GM10266 (cell line): ENCODE measurements around the gene CDH23.

Experiments
- DNase-seq: peaks from one replicate; pipeline ENCODE4 v3.0.0; 2012; ENCODE audit errors: extremely low spot score
- CTCF ChIP-seq: IDR thresholded peaks from 2 replicates; pipeline ENCODE4 v1.5.1; 2012; ENCODE audit warnings: mild to moderate bottlenecking, low read depth; ENCODE audit not compliant: control insufficient read depth, insufficient read depth; ENCODE audit errors: missing control alignments

The CDH23 gene

DNA sequence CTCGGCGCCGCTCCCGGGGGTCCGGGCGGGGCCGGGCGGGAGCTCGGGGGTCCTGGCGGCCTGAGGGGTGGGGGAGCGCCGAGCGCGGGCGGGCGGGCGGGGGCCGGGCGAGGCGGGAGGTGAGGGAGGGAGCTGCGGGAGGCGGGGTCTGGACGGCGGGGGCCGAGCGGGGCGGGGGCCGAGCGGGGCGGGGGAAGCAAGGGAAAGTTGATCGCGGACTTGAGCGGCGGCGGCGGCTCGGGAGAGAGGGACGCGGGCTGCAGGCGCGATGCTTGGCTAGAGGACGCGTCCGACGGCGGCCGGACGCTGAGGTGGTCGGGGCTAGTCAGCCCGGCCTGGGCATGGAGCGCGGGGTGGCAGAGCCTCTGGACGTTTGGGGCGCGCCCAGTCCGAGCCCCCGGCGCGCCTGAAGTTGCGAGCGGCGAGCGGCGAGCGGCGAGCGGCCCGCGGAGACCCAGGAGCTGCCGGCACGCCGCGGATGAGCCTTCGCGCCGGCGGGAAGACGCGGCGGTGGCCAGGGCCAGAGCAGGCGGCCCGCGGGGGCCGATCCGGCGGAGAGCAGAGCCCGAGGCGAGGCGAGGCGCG, at the start of gene CDH23:
Gene CDH23, plus strand, starts transcription at position 210 of the 585 bp plus-strand sequence. CDS start 42,912 bp downstream, outside the sequence.
- DNase-seq: no peak
- no peak for TF ChIP-seq CTCF

DNA sequence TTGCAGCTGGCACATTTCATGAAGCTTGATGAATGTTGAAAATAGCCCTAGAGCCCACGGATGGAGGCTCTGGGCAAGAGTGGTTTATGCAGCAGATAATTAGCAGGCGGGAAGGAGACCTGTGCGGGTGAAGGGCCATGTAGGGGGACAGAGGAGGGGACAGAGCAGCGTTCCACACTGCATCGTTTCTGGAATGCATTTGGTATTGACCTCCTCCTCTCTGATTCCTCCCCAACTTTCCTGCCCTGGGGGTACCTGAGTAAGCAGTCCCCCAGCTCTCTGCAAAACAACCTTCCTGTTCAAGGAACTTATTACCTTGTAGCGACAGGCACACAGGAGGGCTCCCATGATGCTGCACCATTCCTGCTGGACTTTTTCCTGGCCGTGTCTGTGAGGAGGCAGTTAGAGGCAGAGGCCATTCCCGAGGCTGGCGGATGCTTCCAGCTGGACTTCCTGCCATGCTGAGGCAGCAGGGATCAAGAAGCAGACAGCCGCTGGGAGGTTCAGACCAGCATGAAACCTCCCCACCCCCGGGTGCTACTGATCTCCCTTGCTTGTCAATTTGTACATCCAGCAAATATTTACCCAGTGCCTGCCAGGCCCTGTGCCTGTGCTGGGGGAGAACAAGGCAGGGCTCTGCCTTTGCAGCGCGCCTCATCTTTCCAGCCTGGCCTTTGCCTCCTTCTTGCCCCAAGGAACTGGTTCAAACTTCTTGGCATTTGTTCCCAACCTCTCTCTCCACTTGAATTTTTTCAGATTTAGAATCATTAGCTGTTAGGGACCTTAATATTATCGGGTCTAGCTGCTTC, 48.9 kb upstream of the CDH23 start:
- no peak for DNase-seq
- no peak for TF ChIP-seq CTCF

- no peak for DNase-seq
- TF ChIP-seq CTCF: no peak
Observed at GRCh38 chr10:71348850-71349249, 47.9 kb upstream of the CDH23 start.

DNA sequence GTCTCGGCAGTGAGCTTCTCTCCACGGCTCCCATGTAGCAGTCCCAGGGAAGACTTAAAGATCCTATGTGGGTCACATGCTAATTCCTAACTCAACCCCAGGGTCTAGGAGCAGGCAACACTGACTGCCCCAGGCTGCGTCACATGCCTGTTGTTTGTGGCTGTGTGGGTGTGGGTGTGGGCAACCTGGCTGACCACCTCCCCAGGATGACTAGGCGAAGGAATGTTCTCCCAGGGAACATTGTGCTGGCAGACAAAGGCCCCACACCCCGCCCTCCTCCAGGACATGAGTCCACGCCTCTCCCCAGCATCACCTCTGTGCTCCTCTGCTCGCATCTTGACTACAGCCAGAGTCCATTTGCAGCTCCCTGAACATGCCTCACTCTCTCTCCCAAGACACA, 47.3 kb upstream of the CDH23 start:
- no peak for DNase-seq
- TF ChIP-seq CTCF: no peak

- TF ChIP-seq CTCF: no peak
- DNase-seq: no peak
Observed at GRCh38 chr10:71351087-71351486, 45.6 kb upstream of the CDH23 start.

GRCh38 chr10:71351628-71352319, 44.9 kb upstream of the CDH23 start:
- TF ChIP-seq CTCF: no peak
- no peak for DNase-seq
